Left hindlimb (tissue), 1 donor: ENCODE results near the gene RPUSD4.
"Not testable (repeated sequence)": the region's sequence is repeated elsewhere in the genome, so short reads cannot be mapped to it uniquely, and the experiment has no call there.

Source experiments
- DNase-seq: peaks from one replicate; pipeline ENCODE4 v3.0.0-alpha.2; 2018

The RPUSD4 gene

GRCh38 chr11:126211236-126212088, at the start of gene RPUSD4, which contains the start of gene FAM118B:
TSS of gene RPUSD4 (minus strand) at chr11:126211650. CDS start at chr11:126211638, 12 bp downstream.
TSS of gene FAM118B (plus strand) at chr11:126211782. CDS start at chr11:126235002, 23,220 bp downstream.
- DNase-seq, result peak; percentile 99

GRCh38 chr11:126257764-126258163, 46.3 kb upstream of the RPUSD4 start:
- no peak for DNase-seq

- no peak for DNase-seq
These were observed 45.7 kb upstream of the RPUSD4 start for GRCh38 chr11:126257144-126257543.

- DNase-seq, result no peak
These were observed 44.8 kb upstream of the RPUSD4 start for GRCh38 chr11:126256216-126256615.

- not testable (repeated sequence) for DNase-seq
These were observed 44.1 kb upstream of the RPUSD4 start for GRCh38 chr11:126255507-126255906.

GRCh38 chr11:126254819-126255218, 43.4 kb upstream of the RPUSD4 start:
- DNase-seq, result no peak

- DNase-seq, result no peak
These were observed 41.8 kb upstream of the RPUSD4 start for GRCh38 chr11:126253265-126253664.

- no peak for DNase-seq
These were observed 35.2 kb upstream of the RPUSD4 start for GRCh38 chr11:126246636-126247035.

GRCh38 chr11:126233391-126233790, 21.9 kb upstream of the RPUSD4 start:
- DNase-seq, result no peak

- DNase-seq, result no peak
These were observed 21.2 kb upstream of the RPUSD4 start for GRCh38 chr11:126232683-126233082.

GRCh38 chr11:126231725-126232459, 20.4 kb upstream of the RPUSD4 start:
- no peak for DNase-seq

GRCh38 chr11:126229858-126230540, 18.5 kb upstream of the RPUSD4 start:
- no peak for DNase-seq

GRCh38 chr11:126226334-126227084, 15.1 kb upstream of the RPUSD4 start:
- DNase-seq, result no peak

GRCh38 chr11:126225295-126225665, 13.8 kb upstream of the RPUSD4 start:
- DNase-seq, result no peak

- DNase-seq, result no peak
These were observed 13.3 kb upstream of the RPUSD4 start for GRCh38 chr11:126224647-126225294.

GRCh38 chr11:126219547-126219946, 8.1 kb upstream of the RPUSD4 start:
- no peak for DNase-seq

GRCh38 chr11:126217491-126217890, 6.0 kb upstream of the RPUSD4 start:
- DNase-seq, result no peak

- DNase-seq, result no peak
These were observed 5.3 kb upstream of the RPUSD4 start for GRCh38 chr11:126216526-126217305.

GRCh38 chr11:126214841-126215240, 3.4 kb upstream of the RPUSD4 start:
- DNase-seq, result no peak

GRCh38 chr11:126214441-126214840, 3.0 kb upstream of the RPUSD4 start:
- no peak for DNase-seq

GRCh38 chr11:126212089-126212660, 725 bp upstream of the RPUSD4 start:
- no peak for DNase-seq
